Measurements from ENCODE around the gene SELE. TPM values are rescaled to one million over a fixed set of nuclear protein-coding genes. Genes with fewer than 3 reads are reported as not detected.

Gene SELE
- total RNA-seq, 1 donor from 2014 or later, result 24.3 TPM

DNA sequence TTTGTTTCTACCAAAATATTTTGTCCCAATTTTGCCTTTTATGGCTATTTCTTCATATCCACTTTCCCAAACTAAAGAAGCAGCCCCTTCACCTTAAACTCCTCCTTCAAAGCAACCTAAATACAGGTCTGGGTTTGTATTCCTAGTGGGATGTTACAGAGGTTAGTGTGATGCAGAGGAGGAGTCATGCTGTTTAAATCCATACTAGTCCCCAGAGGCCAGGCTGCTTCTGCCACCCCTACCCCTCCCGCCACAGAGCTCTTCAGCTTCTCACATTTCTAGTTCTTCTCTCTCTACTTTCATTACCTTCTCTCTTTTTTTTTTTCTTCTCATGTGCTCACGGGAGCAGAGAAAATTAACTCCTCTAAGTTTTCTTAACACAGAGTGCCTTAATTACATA, 51.8 kb downstream of the SELE start:
- no peak for DNase-seq

DNA sequence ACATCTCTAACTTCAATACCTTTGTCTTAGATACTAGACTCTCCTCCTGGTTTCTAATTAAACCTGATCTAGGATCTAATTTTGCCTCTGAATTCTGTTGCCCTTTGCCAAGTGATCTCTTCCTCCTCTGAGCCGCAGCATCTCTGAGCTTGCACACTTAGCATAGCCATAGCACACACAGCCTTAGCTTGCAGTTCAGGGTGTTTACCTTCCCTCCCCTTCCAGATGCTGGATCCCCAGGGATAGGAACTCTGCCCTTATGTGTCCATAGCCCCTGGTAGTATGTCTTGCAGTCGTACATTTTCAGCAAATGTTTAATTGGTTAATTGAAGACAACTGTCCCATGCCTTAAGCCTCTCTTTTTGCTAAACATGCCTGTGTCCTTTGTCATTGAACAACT, 52.7 kb downstream of the SELE start:
- DNase-seq, result no peak

DNA sequence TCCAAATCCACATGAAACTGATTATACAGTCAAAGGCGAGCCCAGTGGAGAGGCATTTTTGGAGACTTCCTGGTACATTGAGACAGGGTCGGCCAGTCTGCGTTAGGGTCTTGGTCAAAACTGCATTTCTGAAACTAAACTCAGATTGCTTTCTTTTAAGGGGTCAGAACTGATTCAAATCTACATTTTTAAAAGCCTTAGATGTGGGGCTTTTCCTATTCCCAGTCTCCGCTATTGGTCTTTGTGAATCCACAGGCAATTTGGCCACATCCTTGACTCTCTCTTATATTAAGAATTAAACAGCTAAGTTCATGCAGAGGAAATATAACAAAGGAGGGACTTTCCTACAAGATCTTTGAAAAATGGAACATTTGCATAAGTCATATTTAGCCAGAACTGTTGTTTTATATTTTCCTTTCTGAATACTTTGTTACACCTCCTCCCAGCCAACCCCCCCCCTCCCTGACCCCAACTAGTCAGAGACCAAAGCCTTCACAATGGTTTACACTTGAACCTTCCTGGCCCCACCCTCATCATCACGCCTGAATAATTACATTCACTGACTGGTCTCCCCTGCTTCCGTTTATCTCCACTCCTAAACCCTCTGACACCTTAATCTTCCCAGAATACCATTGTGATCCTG, 53.4 kb downstream of the SELE start:
- DNase-seq, result no peak

DNA sequence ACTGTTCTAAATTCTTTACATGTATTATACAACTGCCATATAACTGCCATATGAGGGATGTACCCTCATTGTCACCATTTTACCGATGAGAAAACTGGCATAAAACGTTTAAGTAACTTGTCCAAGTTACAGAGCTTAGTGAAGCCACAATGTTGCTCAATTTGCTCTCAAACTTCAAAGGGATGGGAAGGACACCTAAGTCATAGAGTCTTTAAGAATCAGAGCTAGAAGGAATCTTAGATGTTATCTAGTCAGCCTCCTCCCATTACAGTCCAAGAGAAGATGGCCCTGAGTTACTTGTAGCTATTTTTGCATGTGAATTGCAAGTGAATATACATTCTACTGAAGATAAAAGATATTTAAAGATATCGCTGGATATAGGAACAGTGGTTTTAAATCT, 54.2 kb downstream of the SELE start:
- no peak for DNase-seq

DNA sequence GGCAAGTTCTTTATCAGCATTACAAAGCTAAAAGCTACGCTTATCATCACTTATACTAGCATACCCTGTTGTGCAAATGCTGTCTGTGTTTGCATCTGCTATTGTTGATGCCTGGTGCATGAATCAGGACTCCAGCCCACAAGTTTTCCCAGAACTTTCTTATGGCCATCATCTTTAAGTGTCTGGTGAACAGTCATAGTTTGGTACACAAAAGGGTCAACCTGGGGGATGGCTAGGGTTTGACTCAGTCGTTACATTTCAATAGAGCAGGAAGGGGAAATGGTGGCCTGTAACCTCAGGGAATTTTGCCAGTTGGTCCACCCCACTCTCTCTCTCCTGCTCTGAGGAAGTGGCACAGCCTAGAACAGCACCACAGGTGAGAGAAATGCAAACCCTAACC, 57.9 kb downstream of the SELE start:
- DNase-seq, result peak; percentile 88

Other genes starting within 250 kb of the SELE start
- gene SLC19A2, start 248.1 kb downstream of the SELE start, total RNA-seq, result 3.7 and 3.9 TPM in 2 replicates
- gene F5, start 147.6 kb downstream of the SELE start, total RNA-seq, result not detected in 2 replicates
- 2.6 and 5.3 TPM in 2 replicates for gene SELP, start 104.0 kb downstream of the SELE start, total RNA-seq
- gene SELL, start 22.5 kb downstream of the SELE start, total RNA-seq, result 0.34 and 1.6 TPM in 2 replicates
- 7.2 and 9.0 TPM in 2 replicates for gene METTL18, start 60.8 kb upstream of the SELE start, total RNA-seq
- gene SCYL3, start 159.8 kb upstream of the SELE start, total RNA-seq, result 8.3 and 11.6 TPM in 2 replicates

Measured in dermis blood vessel endothelial cell (primary cell).